Body of pancreas (tissue), 4 donors: Measurements from ENCODE around the gene CLEC5A.

Experiments
- CTCF ChIP-seq, 7 experiments: fragments of 450-650 bp in 4 of 7; fragments of 200-600 bp in 3 of 7; sonication (generic) in 3 of 7; IDR thresholded peaks; one replicate each; pipeline ENCODE4 v1.5.1; 2016 to 2019; ENCODE audit warnings: antibody characterized with exemption in 7 of 7
- POLR2A ChIP-seq, 3 donors: fragments of 450-650 bp; IDR thresholded peaks; one replicate each; pipeline ENCODE4 v1.6.1; 2016; ENCODE audit warnings: antibody characterized with exemption in 3 of 3, mild to moderate bottlenecking in 2 of 3

- no peak for TF ChIP-seq CTCF (IDR thresholded peaks at IDR 0.05)
- TF ChIP-seq POLR2A (IDR thresholded peaks at IDR 0.05) = no peak
Observed at GRCh38 chr7:141952461-141952860, 5.7 kb upstream of the CLEC5A start.
